Naive B cell (primary cell): ENCODE data around the gene SMAD7. TPM values are rescaled to one million over a fixed set of nuclear protein-coding genes. Genes with fewer than 3 reads are reported as not detected.

Experiments used
- ATAC-seq, 2 donors: fragments of 150-1000 bp; cut with Tn5 transposase; 2 replicates each; pipeline ENCODE4 v1.10.0; 2021; ENCODE audit warnings: low read depth in 2 of 2, mild to moderate bottlenecking in 2 of 2, moderate library complexity in 2 of 2
- DNase-seq: peaks from one replicate; pipeline ENCODE4 v3.0.0; 2022
- H3K27ac Mint-ChIP-seq, 6 donors: one replicate each; pipeline ENCODE4 v1.8.0; 2020 to 2022; ENCODE audit warnings: mild to moderate bottlenecking in 6 of 6, mixed read lengths in 6 of 6, moderate library complexity in 5 of 6, inconsistent platforms in 2 of 6
- H3K27me3 Mint-ChIP-seq, 3 donors: one replicate each; pipeline ENCODE4 v1.8.0; 2021 to 2022; ENCODE audit warnings: mixed read lengths in 3 of 3, mild to moderate bottlenecking in 1 of 3
- H3K36me3 Mint-ChIP-seq, 2 donors: one replicate each; pipeline ENCODE4 v1.8.0; 2020 to 2022; ENCODE audit warnings: mixed read lengths in 2 of 2, inconsistent platforms in 1 of 2, mild to moderate bottlenecking in 1 of 2
- H3K4me1 Mint-ChIP-seq, 3 donors: one replicate each; pipeline ENCODE4 v1.8.0; 2020 to 2022; ENCODE audit warnings: mixed read lengths in 3 of 3, inconsistent platforms in 1 of 3, mild to moderate bottlenecking in 1 of 3, moderate library complexity in 1 of 3
- H3K4me3 Mint-ChIP-seq, 8 donors: one replicate each; pipeline ENCODE4 v1.8.0; 2020 to 2022; ENCODE audit warnings: mild to moderate bottlenecking in 8 of 8, mixed read lengths in 8 of 8, moderate library complexity in 8 of 8, inconsistent platforms in 2 of 8
- H3K9me3 Mint-ChIP-seq, 7 donors: one replicate each; pipeline ENCODE4 v1.8.0; 2020 to 2022; ENCODE audit warnings: mixed read lengths in 7 of 7, mild to moderate bottlenecking in 5 of 7, inconsistent platforms in 2 of 7, moderate library complexity in 1 of 7
- polyA plus RNA-seq, 6 donors: library from polyadenylated mRNA; unstranded; fragments of 300-500 nt; fragmentation: Illumina TruSeq; gene quantifications; one replicate each; pipeline ENCODE4 v1.2.3, GENCODE V29; 2021; ENCODE audit warnings: low read depth in 6 of 6

The SMAD7 gene
- polyA plus RNA-seq, 6 donors from 2014 or later, result 0.47 to 3.7 (median 1.6) TPM

DNA sequence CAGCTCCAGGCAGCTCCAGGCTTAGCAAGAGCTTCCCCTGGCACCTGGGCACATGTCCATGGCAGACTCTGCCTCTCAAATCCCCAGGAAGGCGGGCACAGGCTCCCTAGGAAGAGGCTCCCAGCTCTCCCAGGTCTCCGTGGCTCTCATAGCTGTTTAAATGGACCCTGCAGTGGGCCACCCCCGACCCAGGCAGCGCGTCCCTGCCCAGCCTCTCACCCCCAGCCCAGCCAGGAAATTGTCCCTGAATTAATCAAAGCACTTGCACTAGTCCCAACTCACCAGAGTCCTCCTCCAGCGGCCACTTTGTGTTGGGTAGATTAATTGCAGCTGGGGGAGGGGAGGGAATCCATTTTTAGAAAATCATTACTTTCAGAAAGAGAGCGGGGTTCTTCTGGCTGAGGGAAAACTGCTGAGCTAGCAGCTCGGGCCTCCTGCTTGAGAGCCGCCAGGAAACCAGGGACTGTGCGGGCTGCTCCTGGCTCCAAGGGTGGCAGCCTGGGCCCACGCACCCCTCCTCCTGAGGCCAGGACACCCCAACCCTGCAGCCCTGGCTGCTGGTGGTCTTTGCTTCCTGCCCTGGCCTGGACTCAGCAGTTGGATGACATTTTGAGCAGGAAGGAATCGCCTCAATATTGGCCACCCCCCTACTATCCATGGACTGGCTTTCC, 36.0 kb downstream of the SMAD7 start:
- ATAC-seq, result no peak
- H3K36me3 Mint-ChIP-seq, result no peaks in the 10 kb centered on the region
- no peak for DNase-seq
- H3K9me3 Mint-ChIP-seq, result no peaks in the 10 kb centered on the region
- peak overlapping the region in 1 of 6 donors; percentile 8 for H3K27ac Mint-ChIP-seq
- no peak overlapping the region for H3K4me3 Mint-ChIP-seq
- H3K4me1 Mint-ChIP-seq, result peaks cover 0 to 11% (median 11%) of the 10 kb centered on the region in 3 donors
- no peaks in the 10 kb centered on the region for H3K27me3 Mint-ChIP-seq

DNA sequence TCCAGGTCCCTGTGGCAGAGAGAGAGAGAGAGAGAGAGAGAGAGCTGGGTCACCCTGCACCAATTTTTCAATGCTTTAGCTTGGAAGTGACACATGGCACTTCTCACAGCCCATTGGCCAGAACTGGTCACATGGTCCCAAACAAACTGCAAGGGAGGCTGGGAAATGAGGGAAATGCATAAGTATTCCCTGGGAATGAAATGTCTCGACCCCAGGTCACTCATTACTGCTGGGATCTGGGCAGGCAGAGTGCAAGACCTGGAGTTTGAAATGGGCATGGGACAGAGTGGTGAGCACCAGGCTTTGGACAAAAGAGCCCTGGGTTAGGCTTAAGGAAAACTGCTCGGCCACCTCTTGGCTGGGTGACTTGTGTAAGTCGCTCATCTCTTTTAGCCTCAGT, 37.0 kb downstream of the SMAD7 start:
- no peaks in the 10 kb centered on the region for H3K27me3 Mint-ChIP-seq
- no peak overlapping the region for H3K4me3 Mint-ChIP-seq
- DNase-seq (no peak), ATAC-seq (no peak)
- no peaks in the 10 kb centered on the region for H3K9me3 Mint-ChIP-seq
- H3K36me3 Mint-ChIP-seq, result no peaks in the 10 kb centered on the region
- no peak overlapping the region for H3K27ac Mint-ChIP-seq
- H3K4me1 Mint-ChIP-seq, result peaks cover 0 to 11% (median 11%) of the 10 kb centered on the region in 3 donors

- Mint-ChIP-seq H3K4me1 (peaks cover 0 to 11% (median 9%) of the 10 kb centered on the region in 3 donors), H3K27me3 (no peaks in the 10 kb centered on the region), H3K36me3 (no peaks in the 10 kb centered on the region), H3K4me3 (no peak overlapping the region), H3K27ac (peak overlapping the region in 2 of 6 donors; percentile 44 to 70), H3K9me3 (no peaks in the 10 kb centered on the region)
- no peak for DNase-seq
- peak; percentile 45 to 51 for ATAC-seq
Observed at GRCh38 chr18:48913201-48913600, 37.6 kb downstream of the SMAD7 start.

DNA sequence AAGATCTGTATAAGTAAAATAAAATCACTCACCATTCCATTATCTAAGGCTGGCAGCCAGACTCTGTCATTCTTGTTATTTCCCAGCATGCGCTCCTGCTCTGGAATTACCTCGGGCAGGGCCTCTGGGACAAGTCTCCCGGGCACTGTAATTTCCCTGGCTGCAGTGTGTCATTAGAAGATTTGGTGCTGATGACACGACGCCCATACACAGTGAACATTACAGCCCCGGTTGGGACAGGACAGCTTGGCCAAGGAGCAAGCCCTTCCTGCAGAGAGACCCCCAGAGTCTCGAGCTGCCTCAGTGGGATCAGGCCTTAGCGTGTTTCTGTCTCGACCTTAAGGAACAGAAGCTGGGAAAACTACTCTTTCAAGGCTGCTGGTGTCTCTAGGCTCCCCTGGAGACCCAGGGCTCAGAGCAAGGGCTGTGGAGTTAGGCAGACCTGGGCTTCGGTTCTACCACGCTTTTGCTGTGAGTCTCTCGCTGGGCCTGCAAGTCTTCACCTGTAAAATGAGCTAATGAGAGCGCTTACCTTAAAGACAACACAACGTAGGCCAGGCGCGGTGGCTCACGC, 39.7 kb downstream of the SMAD7 start:
- no peak for DNase-seq
- Mint-ChIP-seq H3K4me3 (no peak overlapping the region), H3K27ac (no peak overlapping the region), H3K9me3 (no peaks in the 10 kb centered on the region), H3K4me1 (peaks cover 0 to 6% (median 0%) of the 10 kb centered on the region in 3 donors), H3K27me3 (no peaks in the 10 kb centered on the region), H3K36me3 (no peaks in the 10 kb centered on the region)
- no peak for ATAC-seq

DNA sequence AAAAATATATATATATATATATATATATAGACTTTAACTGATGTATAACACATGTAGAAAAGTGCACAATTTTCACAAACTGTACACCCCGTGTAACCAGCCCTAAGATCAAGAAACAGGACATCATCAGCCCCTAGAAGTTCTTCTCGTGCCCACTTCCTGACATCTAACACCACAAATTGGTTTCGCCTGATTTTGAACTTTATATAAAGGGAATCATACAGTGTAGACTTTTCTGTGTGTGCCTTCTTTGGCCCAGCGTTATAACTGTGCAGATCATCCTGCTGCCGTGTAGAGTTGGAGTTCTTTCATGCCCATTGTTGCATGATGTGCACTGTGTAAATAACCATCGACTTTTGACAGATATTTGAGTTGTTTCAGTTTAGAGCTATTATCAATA, 41.0 kb downstream of the SMAD7 start:
- no peak overlapping the region for H3K27ac Mint-ChIP-seq
- peaks cover 0 to 6% (median 6%) of the 10 kb centered on the region in 3 donors for H3K27me3 Mint-ChIP-seq
- H3K4me1 Mint-ChIP-seq, result peaks cover 0 to 6% (median 0%) of the 10 kb centered on the region in 3 donors
- H3K4me3 Mint-ChIP-seq, result no peak overlapping the region
- DNase-seq (no peak), ATAC-seq (no peak)
- peaks cover 2 to 7% (median 6%) of the 10 kb centered on the region in 7 donors for H3K9me3 Mint-ChIP-seq
- peaks cover 0 to 8% of the 10 kb centered on the region in 2 donors for H3K36me3 Mint-ChIP-seq

DNA sequence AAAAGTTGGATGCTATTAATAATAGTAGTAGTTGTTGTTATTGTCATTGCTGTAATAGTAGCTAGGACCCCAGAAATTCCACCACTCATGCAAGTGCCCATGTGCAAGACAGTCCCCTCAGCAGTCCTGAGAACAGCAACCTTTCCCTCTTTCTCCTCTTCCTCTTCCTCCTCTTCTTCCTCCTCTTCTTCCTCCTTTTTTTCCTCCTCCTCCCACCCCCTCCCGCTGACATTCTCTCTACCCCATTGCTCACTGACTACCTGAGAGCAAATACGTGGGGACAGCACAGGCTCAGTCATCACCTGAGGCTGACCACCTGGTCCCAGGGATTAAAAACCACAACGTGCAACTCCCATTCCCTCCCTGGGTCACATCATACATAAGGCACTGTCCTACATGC, 41.8 kb downstream of the SMAD7 start:
- Mint-ChIP-seq H3K4me3 (no peak overlapping the region), H3K36me3 (peaks cover 0 to 16% of the 10 kb centered on the region in 2 donors), H3K27ac (peak overlapping the region in 1 of 6 donors; percentile 84), H3K9me3 (peaks cover 7 to 15% (median 12%) of the 10 kb centered on the region in 7 donors), H3K4me1 (no peaks in the 10 kb centered on the region), H3K27me3 (peaks cover 0 to 14% (median 14%) of the 10 kb centered on the region in 3 donors)
- DNase-seq (no peak), ATAC-seq (no peak)

DNA sequence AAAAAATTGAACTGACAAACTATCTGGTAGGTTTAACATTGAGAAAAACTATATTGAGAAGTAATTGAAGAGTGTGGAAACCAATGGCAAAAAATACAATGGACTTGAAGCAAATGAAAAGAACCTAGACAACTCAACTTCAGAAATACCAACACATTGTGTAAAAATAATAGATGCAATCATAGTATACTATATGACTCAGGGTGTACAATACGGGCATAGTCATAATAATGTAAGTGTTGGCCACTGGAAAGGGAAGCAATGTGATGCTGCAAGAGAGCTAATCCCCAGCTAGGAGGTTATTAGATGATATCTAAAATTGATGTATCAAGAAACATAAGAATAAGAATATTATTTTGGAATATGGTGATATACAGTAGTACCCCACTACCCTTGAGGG, 45.3 kb downstream of the SMAD7 start:
- DNase-seq (no peak), ATAC-seq (no peak)
- H3K36me3 Mint-ChIP-seq, result peaks cover 0 to 18% of the 10 kb centered on the region in 2 donors
- no peaks in the 10 kb centered on the region for H3K4me1 Mint-ChIP-seq
- H3K27ac Mint-ChIP-seq, result no peak overlapping the region
- H3K9me3 Mint-ChIP-seq, result peaks cover 10 to 18% (median 15%) of the 10 kb centered on the region in 7 donors
- peaks cover 0 to 33% (median 27%) of the 10 kb centered on the region in 3 donors for H3K27me3 Mint-ChIP-seq
- H3K4me3 Mint-ChIP-seq, result no peak overlapping the region

DNA sequence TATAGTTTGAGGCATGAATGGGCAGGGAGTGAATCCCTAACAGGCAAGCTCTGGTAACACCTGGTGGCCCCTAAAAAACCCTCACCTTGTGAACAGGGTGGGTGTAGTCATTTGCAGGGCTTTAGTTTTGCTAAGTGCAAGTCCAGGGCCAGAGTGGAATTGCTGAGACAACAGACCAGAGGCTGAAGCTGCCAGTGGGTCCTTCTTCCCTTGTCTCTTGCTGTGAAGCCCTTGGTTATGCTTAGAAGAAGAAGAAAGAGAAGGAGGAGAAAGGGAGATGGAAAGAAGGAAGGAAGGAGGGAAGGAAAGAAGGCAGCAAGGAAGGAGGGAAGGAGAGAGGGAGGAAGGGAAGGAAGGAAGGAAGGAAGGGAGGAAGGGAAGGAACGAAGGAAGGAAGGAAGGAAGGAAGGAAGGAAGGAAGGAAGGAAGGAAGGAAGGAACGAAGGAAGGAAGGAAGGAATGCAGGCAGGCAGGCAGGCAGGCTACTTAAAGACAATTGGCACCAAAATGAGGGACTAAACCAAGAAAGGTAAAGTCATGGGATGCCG, 45.8 kb downstream of the SMAD7 start:
- no peak overlapping the region for H3K27ac Mint-ChIP-seq
- H3K4me3 Mint-ChIP-seq, result no peak overlapping the region
- ATAC-seq (no peak), DNase-seq (no peak)
- H3K9me3 Mint-ChIP-seq, result peaks cover 10 to 18% (median 15%) of the 10 kb centered on the region in 7 donors
- H3K4me1 Mint-ChIP-seq, result peaks cover 0 to 2% (median 0%) of the 10 kb centered on the region in 3 donors
- H3K27me3 Mint-ChIP-seq, result peaks cover 0 to 34% (median 27%) of the 10 kb centered on the region in 3 donors
- peaks cover under 1 to 18% of the 10 kb centered on the region in 2 donors for H3K36me3 Mint-ChIP-seq

DNA sequence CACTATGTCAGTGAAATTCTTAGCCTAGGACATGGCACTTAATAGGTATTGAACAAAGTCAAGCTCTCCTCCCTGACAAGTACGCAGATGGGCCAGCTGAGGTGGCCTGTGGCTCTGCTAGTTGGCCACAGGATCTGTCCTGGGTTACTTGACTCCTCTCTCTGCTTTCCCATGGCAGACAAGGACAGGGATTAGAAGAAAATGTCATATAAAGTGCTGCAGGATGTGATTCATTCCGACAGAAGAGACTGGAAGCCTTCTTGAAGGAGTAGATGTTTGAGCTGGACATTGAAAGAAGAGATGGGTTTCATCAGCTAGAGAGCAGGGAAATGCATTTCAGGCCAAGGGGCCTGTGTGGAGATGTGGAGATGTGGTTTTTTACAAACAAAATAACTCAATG, 46.7 kb downstream of the SMAD7 start:
- H3K4me3 Mint-ChIP-seq, result no peak overlapping the region
- ATAC-seq, result no peak

DNA sequence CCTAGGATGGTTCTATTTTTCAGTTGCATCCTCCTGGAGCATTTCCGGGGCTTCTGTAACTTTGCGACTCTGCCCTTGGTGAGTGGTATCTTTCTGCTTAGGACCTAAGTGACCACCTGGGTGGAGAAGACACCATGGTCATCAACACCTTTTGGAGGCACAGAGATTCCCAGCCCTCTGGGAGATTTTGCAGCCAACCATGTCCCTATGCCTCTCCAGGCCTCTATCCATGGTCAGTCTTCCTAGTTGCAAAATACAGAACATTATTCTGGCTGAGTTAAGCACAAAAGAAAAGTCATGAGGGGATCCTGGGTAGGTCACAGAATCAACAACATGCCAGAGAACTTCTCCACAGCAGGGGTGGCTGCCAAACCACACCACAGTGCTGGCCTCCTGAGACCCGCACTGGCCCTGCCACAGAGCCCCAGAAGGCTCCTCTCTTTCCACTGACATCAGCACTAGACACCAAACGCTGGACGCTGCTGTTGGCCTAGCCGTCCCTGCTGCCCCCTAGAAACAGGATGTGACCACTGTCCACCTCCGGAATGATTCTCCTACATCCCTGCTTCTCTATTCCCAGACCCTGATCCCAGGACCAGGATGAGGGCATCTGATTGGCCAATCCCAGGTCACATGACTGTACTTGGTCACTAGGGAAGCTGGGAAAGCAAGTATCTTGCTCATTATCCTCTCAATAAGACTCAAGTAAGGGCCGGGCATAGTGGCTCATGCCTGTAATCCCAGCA, 47.7 kb downstream of the SMAD7 start:
- Mint-ChIP-seq H3K4me1 (peaks cover 0 to 4% (median 0%) of the 10 kb centered on the region in 3 donors), H3K27me3 (peaks cover 0 to 34% (median 27%) of the 10 kb centered on the region in 3 donors), H3K4me3 (no peak overlapping the region), H3K36me3 (peaks cover 7 to 18% of the 10 kb centered on the region in 2 donors), H3K27ac (no peak overlapping the region), H3K9me3 (peaks cover 10 to 18% (median 15%) of the 10 kb centered on the region in 7 donors)
- DNase-seq (no peak), ATAC-seq (no peak)

More for the DNA sequence above, 46.7 kb downstream of the SMAD7 start:
- Mint-ChIP-seq H3K36me3 (peaks cover 7 to 18% of the 10 kb centered on the region in 2 donors), H3K4me1 (peaks cover 0 to 4% (median 0%) of the 10 kb centered on the region in 3 donors), H3K27ac (no peak overlapping the region), H3K27me3 (peaks cover 0 to 34% (median 27%) of the 10 kb centered on the region in 3 donors), H3K9me3 (peaks cover 10 to 18% (median 15%) of the 10 kb centered on the region in 7 donors)
- no peak for DNase-seq

- Mint-ChIP-seq H3K36me3 (peaks cover 7 to 18% of the 10 kb centered on the region in 2 donors), H3K9me3 (peaks cover 10 to 18% (median 15%) of the 10 kb centered on the region in 7 donors), H3K4me1 (peaks cover under 1 to 7% (median 1%) of the 10 kb centered on the region in 3 donors), H3K4me3 (no peak overlapping the region), H3K27ac (no peak overlapping the region), H3K27me3 (peaks cover 0 to 34% (median 27%) of the 10 kb centered on the region in 3 donors)
- ATAC-seq, result no peak
- no peak for DNase-seq
Observed at GRCh38 chr18:48902023-48902855, 48.5 kb downstream of the SMAD7 start.

GRCh38 chr18:48901145-48902022, 49.4 kb downstream of the SMAD7 start:
- H3K27me3 Mint-ChIP-seq, result peaks cover 0 to 34% (median 27%) of the 10 kb centered on the region in 3 donors
- H3K36me3 Mint-ChIP-seq, result peaks cover 7 to 18% of the 10 kb centered on the region in 2 donors
- H3K9me3 Mint-ChIP-seq, result peaks cover 10 to 18% (median 15%) of the 10 kb centered on the region in 7 donors
- ATAC-seq, result no peak
- H3K4me1 Mint-ChIP-seq, result peaks cover 8 to 15% (median 10%) of the 10 kb centered on the region in 3 donors
- DNase-seq, result no peak
- H3K4me3 Mint-ChIP-seq, result peak overlapping the region in 1 of 8 donors; percentile 35
- H3K27ac Mint-ChIP-seq, result peak overlapping the region in 2 of 6 donors; percentile 70 to 75
